Fibroblast of skin of scalp (primary cell): ENCODE data around the gene TMEM86A.

Source experiments
- DNase-seq: peaks from one replicate; pipeline ENCODE4 v3.0.0-alpha.2; 2013

TMEM86A gene

GRCh38 chr11:18726040-18726439, 27.5 kb downstream of the TMEM86A start, which contains the start of gene IGSF22:
Gene IGSF22 (minus strand): TSS chr11:18726188. CDS start chr11:18724236, 1,952 bp downstream.
- no peak for DNase-seq

DNA sequence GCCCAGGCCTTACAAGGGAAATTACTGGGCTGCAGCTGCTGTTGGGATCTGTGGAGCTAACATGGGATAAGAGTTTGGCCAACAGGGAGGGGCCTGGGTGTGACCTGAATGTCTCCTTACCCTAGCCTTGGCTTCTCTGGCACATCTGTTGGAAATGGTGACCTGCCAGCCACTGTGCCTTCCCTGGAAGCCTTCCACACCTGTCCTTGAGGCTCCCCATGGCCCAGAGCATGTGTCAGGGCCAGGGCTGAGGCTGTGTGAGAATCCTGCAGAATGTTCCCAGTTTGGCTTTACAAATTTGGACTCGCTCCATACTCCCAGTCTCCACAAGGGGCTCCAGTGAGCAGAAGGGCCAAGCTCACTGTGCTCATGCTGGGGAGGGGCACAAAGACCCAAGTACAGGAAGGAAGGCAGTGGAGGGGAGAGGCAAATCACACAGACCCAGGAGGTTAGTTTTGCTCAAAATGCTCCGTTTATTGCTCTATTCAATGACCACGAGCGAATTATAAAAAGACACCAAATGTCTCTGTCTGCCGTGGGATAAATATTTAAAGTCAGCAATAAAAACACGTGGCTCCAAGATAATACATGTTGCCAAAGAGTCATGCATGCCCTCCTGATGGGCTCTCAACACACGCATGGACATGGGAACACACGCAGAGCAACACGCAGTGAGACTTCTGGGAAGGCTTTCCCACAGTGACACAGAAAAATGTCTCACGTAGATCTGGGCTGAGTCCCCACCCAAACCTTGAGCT, 29.1 kb downstream of the TMEM86A start:
- peak; percentile 43 for DNase-seq

DNA sequence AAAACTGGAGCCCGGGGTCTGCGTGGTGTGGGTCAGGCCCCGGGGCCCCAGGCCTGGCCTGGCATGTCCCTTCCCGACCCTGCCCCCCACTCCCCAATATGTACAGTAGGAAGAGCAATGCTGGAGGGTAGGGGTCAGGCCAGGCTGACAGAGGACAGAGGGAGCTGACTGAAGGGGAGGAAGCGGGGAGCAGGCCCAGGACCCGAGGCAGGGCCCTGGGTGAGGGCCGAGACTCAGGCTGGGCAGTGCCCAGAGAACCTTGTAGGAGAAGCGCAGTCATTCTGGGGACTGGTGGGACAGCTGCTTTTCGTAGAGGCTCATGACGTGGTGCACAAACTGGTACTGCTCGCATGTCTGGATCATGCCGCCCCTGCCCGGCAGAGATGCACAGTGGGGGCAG, 30.1 kb downstream of the TMEM86A start:
- no peak for DNase-seq

DNA sequence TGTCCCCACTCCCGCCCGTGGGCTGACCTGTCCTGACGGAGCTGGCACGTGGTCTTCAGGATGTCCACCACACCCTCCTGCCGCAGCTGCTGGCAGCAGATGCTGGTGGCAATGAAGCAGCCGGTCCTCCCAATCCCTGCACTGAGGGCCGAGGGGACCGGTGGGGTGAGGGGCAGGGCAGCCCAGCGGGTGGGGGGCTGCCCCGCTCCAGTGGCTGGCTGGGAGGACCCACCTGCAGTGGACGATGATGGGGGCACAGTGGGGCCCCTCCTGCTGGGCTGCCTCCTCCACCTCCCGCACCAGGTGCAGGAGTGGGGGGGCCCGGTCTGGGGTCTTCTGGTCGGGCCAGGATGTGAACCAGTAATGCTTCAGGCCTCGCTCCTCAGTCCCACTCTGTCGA, 30.8 kb downstream of the TMEM86A start:
- no peak for DNase-seq

GRCh38 chr11:18730020-18730419, 31.4 kb downstream of the TMEM86A start:
- DNase-seq = no peak

DNA sequence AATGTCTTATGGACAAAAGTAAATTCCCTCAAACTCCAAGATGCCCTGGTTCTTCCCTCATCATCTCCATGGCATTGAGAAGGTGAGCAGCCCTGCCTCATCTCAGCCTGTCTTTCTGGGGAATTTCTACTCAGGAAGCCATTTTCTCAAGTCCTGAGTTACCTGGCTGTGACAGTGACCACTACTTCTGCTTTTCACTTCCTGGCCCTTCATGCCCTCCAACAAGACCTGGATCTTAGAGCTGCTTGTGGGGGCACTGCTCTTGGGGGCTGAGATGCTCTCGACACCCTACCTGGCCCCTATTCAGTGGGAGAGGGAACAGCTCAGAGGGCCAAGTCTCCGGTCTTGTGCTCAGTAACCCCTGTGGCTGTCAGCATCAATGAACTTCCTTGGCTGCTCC, 32.9 kb downstream of the TMEM86A start:
- no peak for DNase-seq

DNA sequence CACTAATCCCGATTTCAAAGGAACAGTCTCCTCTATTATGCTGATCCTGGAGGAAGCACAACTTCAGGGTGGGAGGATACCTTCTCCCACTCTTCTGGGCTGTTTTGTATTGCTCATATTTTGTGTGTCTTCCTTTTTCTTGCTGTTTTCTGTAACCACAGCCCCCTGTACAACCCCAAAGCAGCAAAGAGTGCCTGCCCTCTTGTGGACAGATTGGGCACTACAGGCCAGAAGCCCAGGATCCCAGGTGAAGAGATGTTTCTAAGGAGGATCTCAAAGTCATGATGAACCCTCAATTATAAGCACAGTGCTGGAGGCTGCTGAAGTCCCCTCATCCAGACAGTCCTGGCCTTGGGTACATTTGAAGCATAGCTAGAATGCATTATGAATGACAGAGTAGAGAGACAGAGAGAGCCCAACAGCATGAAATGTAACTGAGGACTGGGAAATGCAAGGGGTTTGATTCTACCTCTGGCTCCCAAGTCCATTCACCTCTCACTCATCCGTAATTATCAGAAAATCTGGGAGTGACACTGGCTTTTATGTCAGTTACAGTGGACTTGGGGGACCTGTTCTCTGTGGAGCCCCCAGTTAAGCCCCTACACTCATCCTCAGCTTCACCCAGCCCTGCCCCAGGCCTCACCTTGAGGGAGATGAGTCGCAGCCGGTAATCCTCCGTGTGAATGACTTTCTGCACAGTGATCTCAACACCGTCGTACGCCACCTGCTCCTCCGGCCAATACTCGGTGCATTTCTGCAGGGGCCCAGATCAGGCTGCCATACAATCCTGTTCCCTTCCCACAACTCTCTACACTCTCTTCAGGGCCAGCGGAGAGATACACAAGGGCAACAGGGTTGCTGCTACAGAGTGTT, 33.6 kb downstream of the TMEM86A start:
- DNase-seq = peak; percentile 47

DNA sequence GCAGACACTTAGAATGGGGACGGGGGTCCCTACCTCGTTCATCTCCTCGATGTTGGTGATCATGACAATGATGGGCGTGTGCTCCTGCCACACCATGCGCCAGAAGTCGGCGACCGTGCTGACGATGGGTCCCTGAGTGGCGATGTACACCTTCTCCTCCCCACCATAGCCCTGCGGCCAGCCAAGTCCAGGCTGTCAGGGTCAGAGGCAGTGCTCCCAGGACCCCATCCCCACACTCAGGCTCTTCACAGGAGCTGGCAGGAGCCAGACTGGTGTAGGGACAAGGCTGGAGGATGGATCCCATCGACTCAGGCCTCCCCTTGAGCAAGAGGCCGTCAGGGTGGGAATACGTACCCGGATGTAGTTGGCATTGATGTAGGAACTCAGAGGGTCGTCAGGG, 34.6 kb downstream of the TMEM86A start:
- DNase-seq = no peak

- DNase-seq = no peak
Observed at GRCh38 chr11:18736590-18737148, 38.1 kb downstream of the TMEM86A start.

- no peak for DNase-seq
Observed at GRCh38 chr11:18737642-18738041, 39.1 kb downstream of the TMEM86A start.

DNA sequence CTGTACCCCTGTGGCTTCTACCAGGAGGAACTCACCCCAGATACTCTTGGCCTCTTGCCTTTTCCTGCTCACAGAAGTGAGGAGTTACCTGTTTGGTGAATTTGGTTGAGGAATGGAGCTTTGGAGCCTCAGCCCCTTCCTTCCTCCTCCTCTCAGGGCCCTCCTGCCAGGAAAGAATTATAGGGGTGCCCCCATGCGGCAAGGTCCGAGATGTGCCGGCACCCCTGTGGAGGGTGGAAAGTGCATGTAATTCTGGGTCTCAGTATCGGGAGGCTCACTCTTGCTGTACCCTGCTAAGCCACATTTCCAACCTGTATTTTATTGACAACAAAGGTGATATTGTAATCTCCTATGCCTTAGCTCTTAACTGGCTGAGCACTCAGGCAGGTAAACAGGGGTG, 41.1 kb downstream of the TMEM86A start:
- no peak for DNase-seq

DNA sequence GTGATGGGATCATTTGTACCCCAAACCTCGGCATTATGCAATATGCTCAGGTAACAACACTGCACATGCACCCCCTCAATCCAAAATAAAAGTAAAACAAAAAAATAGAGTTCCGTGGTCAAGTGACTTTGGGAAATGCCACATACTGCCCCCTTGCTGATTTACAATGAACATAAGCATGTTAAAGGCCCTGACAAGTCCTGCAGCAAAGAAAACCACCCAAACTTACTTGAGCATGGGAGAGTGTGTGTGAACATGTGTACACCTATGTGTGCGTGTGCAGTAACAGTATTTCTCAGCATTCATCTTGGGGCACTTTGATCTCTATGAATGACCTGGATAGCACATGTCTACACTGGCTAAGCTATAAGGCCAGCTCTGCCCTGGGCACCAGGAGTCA, 43.2 kb downstream of the TMEM86A start:
- DNase-seq = no peak

- DNase-seq = no peak
Observed at GRCh38 chr11:18743365-18743764, 44.8 kb downstream of the TMEM86A start.

GRCh38 chr11:18743900-18744514, 45.4 kb downstream of the TMEM86A start:
- DNase-seq = no peak

DNA sequence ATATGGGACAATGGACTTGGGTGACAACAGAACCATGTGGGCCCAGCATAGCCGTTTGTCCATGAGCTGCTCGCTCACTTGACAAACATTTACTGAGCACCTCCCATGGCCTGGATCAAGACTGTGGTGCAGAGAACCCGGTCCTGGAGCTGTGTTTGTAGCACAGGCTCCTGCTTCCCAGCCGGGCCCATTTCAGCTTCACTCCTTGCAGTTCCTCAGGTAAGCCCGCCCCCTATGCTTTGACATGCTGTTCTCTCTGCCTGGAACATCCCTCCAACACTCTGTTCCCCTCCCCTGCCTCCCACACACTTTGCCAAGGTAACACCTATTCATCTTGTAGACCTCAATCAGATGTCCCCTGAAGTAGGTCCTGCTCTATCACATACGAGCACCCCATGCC, 46.7 kb downstream of the TMEM86A start:
- no peak for DNase-seq

DNA sequence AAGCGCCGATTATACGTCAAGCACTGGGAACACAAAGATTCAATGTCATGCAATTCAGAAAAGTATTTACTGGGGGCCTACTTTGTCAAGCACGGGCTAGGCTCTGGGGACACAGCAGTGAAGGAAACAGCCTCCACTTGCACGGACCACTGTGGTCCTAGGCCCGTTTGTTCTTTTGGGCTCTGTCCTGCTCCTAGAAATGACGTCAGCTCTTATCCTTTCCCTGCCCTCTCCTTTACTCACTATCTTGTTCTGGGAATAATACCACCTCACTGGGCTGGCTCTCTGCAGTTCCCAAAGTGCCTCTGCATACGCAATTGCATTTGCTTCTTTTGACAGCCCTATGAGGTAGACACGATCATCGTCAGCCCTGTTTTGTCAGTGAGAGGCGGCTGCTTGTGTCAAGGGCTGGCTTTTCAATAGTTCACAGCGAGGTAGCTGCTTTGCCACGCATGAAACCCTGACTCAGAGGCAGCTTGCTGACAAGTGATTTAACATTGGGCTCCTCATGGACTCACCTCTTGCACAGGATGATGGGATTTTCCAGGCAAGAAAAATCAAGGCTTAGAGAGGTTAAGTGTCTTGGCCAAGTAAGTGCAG, 50.3 kb downstream of the TMEM86A start:
- no peak for DNase-seq

DNA sequence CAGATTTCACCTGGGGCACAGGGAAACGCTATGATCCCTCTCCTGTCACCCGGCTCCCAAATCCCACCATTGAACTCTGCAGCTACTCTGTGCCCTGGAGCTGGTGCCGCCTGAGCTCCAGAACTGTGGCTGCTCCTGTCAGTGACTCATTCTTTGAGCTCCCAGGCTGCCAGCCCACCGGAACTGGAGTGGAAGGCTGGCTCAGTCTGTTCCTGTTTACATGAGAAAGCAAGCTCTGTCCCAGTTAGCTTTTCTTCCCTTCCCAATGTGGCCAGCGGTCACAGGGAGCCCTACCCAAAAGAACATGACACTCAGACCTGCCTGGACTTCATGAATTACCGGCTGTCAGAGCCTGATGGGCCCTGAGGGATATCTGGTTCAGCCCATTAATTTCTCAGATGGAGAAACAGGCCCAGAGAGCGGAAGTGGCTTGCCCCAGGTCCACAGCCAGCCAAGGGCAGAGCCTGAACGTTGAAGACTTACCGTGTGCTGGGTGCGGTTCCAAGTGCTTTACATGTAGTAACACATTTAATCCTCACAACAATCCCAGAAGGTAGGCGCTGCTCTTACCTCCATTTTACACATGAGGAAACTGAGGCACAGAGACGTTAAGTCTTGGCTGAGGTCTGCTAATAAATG, 51.2 kb downstream of the TMEM86A start:
- DNase-seq = peak; percentile 69

DNA sequence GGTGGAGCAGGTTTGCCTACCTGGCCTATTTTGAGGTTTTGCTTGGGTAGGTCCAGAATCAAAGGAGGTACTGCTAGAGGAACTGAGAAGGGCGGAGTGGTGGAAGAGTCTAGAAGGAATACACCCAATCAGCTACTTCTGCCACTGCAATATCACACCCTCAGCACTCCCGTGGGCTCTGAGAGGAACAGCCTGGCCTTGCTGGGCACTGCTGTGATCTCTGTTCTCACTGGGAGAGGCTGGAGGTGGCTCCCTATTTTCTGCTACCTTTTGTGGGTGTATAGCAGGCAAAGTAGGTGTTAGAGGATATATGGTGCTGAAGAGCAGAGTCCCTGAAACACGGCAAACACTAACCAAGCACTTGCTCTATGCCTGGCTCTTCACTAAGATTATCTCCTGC, 52.4 kb downstream of the TMEM86A start:
- no peak for DNase-seq

- DNase-seq = no peak
Observed at GRCh38 chr11:18752502-18752901, 53.9 kb downstream of the TMEM86A start.

DNA sequence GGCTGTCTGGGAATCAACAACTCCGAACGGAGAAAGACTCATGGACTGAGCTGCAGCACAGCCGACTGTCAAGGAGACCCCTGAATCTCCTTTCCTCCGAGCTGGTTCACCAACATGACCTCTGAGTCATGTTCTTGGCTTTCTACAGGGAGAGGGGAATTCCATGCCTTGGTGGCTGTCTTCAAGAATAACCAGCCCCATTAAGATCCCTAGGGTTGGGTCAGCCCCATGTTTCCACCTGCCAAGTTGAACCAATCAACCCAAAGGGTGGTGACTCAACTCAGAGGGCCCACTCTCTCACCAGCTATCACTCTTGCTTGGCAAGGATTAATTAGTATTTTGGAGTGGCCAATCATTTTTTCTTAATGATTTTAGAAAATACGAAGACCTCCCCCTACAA, 55.7 kb downstream of the TMEM86A start:
- DNase-seq = no peak
